ENCODE results near the gene ALX4.

Gene ALX4

GRCh38 chr11:44310206-44310462 lies 195 bp upstream of the ALX4 start:
- TF ChIP-seq, protein P1, sequence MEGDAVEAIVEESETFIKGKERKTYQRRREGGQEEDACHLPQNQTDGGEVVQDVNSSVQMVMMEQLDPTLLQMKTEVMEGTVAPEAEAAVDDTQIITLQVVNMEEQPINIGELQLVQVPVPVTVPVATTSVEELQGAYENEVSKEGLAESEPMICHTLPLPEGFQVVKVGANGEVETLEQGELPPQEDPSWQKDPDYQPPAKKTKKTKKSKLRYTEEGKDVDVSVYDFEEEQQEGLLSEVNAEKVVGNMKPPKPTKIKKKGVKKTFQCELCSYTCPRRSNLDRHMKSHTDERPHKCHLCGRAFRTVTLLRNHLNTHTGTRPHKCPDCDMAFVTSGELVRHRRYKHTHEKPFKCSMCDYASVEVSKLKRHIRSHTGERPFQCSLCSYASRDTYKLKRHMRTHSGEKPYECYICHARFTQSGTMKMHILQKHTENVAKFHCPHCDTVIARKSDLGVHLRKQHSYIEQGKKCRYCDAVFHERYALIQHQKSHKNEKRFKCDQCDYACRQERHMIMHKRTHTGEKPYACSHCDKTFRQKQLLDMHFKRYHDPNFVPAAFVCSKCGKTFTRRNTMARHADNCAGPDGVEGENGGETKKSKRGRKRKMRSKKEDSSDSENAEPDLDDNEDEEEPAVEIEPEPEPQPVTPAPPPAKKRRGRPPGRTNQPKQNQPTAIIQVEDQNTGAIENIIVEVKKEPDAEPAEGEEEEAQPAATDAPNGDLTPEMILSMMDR (IDR thresholded peaks at IDR 0.05; ENCODE audit: insufficient read depth, missing control alignments): no peak
- no peak for FAIRE-seq
- no peak for DNase-seq (ENCODE audit: insufficient read length, low spot score)

DNA sequence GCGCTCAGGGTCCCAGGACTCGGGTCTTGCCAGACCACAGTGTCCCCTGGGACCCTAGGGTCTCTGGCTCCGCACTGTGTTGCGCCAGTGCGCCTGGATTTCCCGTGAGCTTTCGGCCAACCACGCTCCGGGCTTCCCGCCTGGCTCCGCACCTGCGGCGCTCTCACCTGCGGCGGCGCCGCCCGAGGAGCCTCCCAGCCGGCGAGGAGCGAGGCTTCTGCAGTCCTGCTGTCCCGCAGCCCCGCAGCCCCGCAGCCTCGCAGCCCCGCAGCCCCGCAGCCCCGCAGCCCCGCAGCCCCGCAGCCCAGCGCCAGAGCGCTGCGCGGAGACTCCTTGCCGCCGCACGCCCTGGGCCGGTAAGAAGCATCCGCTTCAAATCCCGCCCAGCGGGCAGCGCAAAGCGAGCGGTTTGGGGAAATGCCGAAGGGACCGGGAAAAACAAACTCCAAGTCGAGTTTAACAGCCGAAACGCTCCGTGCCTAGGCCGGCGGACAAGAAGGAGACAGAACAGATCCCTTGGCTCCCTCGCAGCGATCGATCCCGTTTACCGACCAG lies 939 bp downstream of the ALX4 start:
- FAIRE-seq: no peak
- TF ChIP-seq, protein P1 (IDR thresholded peaks at IDR 0.05; ENCODE audit: insufficient read depth, missing control alignments): no peak
- no peak for DNase-seq (ENCODE audit: insufficient read length, low spot score)

- TF ChIP-seq, protein P1 (IDR thresholded peaks at IDR 0.05; ENCODE audit: insufficient read depth, missing control alignments): no peak
- FAIRE-seq (no peak), DNase-seq (ENCODE audit: insufficient read length, low spot score) (no peak)
Observed at GRCh38 chr11:44308256-44308922, 1.6 kb downstream of the ALX4 start.

GRCh38 chr11:44307340-44308099 lies 2.4 kb downstream of the ALX4 start:
- DNase-seq (ENCODE audit: insufficient read length, low spot score) (no peak), FAIRE-seq (no peak)
- TF ChIP-seq, protein P1 (IDR thresholded peaks at IDR 0.05; ENCODE audit: insufficient read depth, missing control alignments): no peak

DNA sequence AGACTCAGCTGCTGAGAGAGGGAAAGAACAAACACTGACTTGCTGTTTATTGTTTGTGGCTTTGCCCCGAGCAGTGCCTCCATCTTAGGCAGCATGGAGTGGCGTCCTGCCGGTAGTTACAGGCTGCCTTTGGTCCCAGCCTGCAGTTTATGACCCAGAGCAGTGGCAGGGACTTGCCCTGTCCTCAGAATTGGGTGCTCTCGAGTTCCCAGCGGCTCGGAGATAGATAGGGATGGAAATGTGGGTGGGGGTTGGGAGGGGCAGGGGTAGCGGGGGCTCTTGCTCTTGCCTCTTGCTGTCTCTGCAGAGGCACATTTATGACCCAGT lies 3.1 kb downstream of the ALX4 start:
- FAIRE-seq: no peak
- TF ChIP-seq, protein P1 (IDR thresholded peaks at IDR 0.05; ENCODE audit: insufficient read depth, missing control alignments): no peak
- DNase-seq (ENCODE audit: insufficient read length, low spot score): no peak

GRCh38 chr11:44306052-44306917 lies 3.7 kb downstream of the ALX4 start:
- no peak for FAIRE-seq
- TF ChIP-seq, protein P1 (IDR thresholded peaks at IDR 0.05; ENCODE audit: insufficient read depth, missing control alignments): no peak
- no peak for DNase-seq (ENCODE audit: insufficient read length, low spot score)

Data from D721Med (cell line).